Stimulated activated CD8-positive, alpha-beta memory T cell treated with anti-CD3 and anti-CD28 coated beads, Interleukin-12 subunit alpha, Interleukin-12 subunit beta, amount 100 ng/mL, for 1 hour (primary cell): ENCODE results near the gene TAF11L2.
"Not testable (repeated sequence)": the region's sequence is repeated elsewhere in the genome, so short reads cannot be mapped to it uniquely, and the experiment has no call there.

ENCODE experiments used
- DNase-seq: peaks from one replicate; pipeline ENCODE4 v3.0.0-alpha.2; 2020; ENCODE audit warnings: low read depth

Gene TAF11L2

GRCh38 chr5:17526504-17526903, 28.5 kb downstream of the TAF11L2 start:
- DNase-seq = not testable (repeated sequence)

GRCh38 chr5:17528369-17528768, 30.3 kb downstream of the TAF11L2 start, which contains the start of gene TAF11L6:
TSS of gene TAF11L6 (plus strand) at chr5:17528669.
- DNase-seq = not testable (repeated sequence)
